ENCODE data around the gene KIF19.

- TF ChIP-seq CTCF (IDR thresholded peaks at IDR 0.05; ENCODE audit: insufficient read depth, low read length) (no peak), REST (IDR thresholded peaks at IDR 0.05; ENCODE audit: insufficient replicate concordance, low read depth) (no peak)
Observed at GRCh38 chr17:74369665-74370490, 43.9 kb downstream of the KIF19 start.
